PFSK-1 (cell line): Measurements from ENCODE around the gene RNF215.

ENCODE experiments used
- SIN3A ChIP-seq: IDR thresholded peaks from 2 replicates; pipeline ENCODE4 v1.6.1; 2012; ENCODE audit warnings: mild to moderate bottlenecking, low read length, moderate library complexity, borderline replicate concordance; ENCODE audit not compliant: insufficient read depth
- TAF1 ChIP-seq: IDR thresholded peaks from 2 replicates; pipeline ENCODE4 v1.6.1; 2012; ENCODE audit warnings: low read length, control low read depth, borderline replicate concordance; ENCODE audit not compliant: insufficient read depth
- TF ChIP-seq, protein P1 (sequence below), 2 experiments: IDR thresholded peaks; 2 replicates each; pipeline versions ENCODE4 v1.6.1 to v1.8.0; 2011 to 2012; ENCODE audit warnings: low read depth in 2 of 2, low read length in 2 of 2, control low read depth in 1 of 2, inconsistent platforms in 1 of 2, mild to moderate bottlenecking in 1 of 2, moderate library complexity in 1 of 2; ENCODE audit not compliant: insufficient read depth in 1 of 2

DNA sequence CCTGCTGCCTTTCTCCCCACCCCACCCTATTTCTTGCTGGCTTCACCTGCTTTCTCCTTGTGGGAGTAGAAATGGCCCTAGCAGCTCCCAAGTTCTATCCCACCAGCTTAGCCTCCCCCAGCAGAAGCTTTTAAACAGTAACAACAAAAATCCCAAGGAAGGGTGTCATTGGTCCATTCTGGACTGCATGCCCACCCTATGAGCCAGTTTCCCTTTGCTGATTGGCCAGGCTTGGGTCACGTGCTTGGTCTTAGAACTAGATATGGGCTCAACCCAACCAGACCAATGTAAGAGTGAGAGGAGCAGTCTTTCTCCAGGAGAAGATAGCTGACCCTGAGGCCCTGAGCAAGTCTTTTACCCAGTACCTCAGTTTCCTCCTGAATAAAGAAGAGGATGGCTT lies 40.7 kb upstream of the RNF215 start:
- no peak for TF ChIP-seq TAF1
- no peak for TF ChIP-seq SIN3A
- TF ChIP-seq, protein P1, sequence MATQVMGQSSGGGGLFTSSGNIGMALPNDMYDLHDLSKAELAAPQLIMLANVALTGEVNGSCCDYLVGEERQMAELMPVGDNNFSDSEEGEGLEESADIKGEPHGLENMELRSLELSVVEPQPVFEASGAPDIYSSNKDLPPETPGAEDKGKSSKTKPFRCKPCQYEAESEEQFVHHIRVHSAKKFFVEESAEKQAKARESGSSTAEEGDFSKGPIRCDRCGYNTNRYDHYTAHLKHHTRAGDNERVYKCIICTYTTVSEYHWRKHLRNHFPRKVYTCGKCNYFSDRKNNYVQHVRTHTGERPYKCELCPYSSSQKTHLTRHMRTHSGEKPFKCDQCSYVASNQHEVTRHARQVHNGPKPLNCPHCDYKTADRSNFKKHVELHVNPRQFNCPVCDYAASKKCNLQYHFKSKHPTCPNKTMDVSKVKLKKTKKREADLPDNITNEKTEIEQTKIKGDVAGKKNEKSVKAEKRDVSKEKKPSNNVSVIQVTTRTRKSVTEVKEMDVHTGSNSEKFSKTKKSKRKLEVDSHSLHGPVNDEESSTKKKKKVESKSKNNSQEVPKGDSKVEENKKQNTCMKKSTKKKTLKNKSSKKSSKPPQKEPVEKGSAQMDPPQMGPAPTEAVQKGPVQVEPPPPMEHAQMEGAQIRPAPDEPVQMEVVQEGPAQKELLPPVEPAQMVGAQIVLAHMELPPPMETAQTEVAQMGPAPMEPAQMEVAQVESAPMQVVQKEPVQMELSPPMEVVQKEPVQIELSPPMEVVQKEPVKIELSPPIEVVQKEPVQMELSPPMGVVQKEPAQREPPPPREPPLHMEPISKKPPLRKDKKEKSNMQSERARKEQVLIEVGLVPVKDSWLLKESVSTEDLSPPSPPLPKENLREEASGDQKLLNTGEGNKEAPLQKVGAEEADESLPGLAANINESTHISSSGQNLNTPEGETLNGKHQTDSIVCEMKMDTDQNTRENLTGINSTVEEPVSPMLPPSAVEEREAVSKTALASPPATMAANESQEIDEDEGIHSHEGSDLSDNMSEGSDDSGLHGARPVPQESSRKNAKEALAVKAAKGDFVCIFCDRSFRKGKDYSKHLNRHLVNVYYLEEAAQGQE (IDR thresholded peaks at IDR 0.05; ENCODE audit: insufficient read depth in 1 of 2, low read depth in 2 of 2, low read length in 2 of 2), result no peak
